Left cardiac atrium (tissue), 4 donors: ENCODE data around the gene ADCY4. TPM values are rescaled to one million over a fixed set of nuclear protein-coding genes. Genes with fewer than 3 reads are reported as not detected.
"Not testable (repeated sequence)": the region's sequence is repeated elsewhere in the genome, so short reads cannot be mapped to it uniquely, and the experiment has no call there.

ENCODE experiments used
- ATAC-seq, 2 donors: fragments of 200-7000 bp; cut with Tn5 transposase; one replicate each; pipeline ENCODE4 v1.9.1; 2020; ENCODE audit warnings: mild to moderate bottlenecking in 2 of 2, moderate library complexity in 2 of 2
- DNase-seq: peaks from one replicate; pipeline ENCODE4 v3.0.0-alpha.2; 2020
- intact Hi-C, 2 donors: fragments of 100-400 bp; cut with DNase I; formaldehyde crosslinking; loops; one replicate each; pipeline versions ENCODE4 v1.14.1 to v1.15.1; 2022 to 2023
- total RNA-seq, 2 donors: library from RNA; stranded (reverse); fragmentation: NEBNext Ultra II Directional; extraction: Animal tissue kit (Norgen Biotek cat#: 25700); gene quantifications; one replicate each; pipeline ENCODE4 v1.2.1, GENCODE V29; 2021
- donor health status: DM: no; HTN: yes; CAD: no.
- donor health status: DM: no; HTN: yes; CAD: no; lungs with severe emphysema.
- donor health status: DM: yes; HTN: yes; CAD: no.
- donor health status: Dilated cardiomyopathy.

ADCY4 gene
- total RNA-seq, 2 donors from 2014 or later = 19.2 to 43.9 TPM

- DNase-seq = no peak
- no peak for ATAC-seq
- intact Hi-C loops = loop anchor here (2.0 to 5.0 kb wide), 3 partner anchors 34 to 64 kb away; no protein-coding TSS in a partner anchor
These were observed 33.3 kb upstream of the ADCY4 start for GRCh38 chr14:24368212-24368561.

- DNase-seq = peak; percentile 84
- intact Hi-C loops = loop anchor here (2.0 to 5.0 kb wide), 3 partner anchors 35 to 65 kb away; no protein-coding TSS in a partner anchor
- ATAC-seq = peak; percentile 29 to 42
These were observed 32.8 kb upstream of the ADCY4 start, which contains the start of gene NFATC4 for GRCh38 chr14:24367514-24368211. TSS of gene NFATC4 (plus strand) at chr14:24368184. CDS start at chr14:24368341, 157 bp downstream.

- ATAC-seq = peak; percentile 54 to 81
- intact Hi-C loops = loop anchor here (5.0 kb wide), 2 partner anchors 35 to 65 kb away; no protein-coding TSS in a partner anchor
- DNase-seq = peak; percentile 89
These were observed 32.0 kb upstream of the ADCY4 start for GRCh38 chr14:24366721-24367513.

- peak in 1 of 2 donors; percentile 82 for ATAC-seq
- DNase-seq = no peak
- intact Hi-C loops = loop anchor here (5.0 kb wide), 2 partner anchors 36 to 66 kb away; no protein-coding TSS in a partner anchor
These were observed 31.5 kb upstream of the ADCY4 start for GRCh38 chr14:24366413-24366720.

GRCh38 chr14:24365600-24366412, 30.9 kb upstream of the ADCY4 start:
- DNase-seq (peak; percentile 90), ATAC-seq (peak; percentile 42 to 48)
- intact Hi-C loops = loop anchor here (5.0 kb wide), 2 partner anchors 36 to 66 kb away; no protein-coding TSS in a partner anchor

- ATAC-seq (no peak), DNase-seq (no peak)
- intact Hi-C loops = loop anchor here (5.0 kb wide), 2 partner anchors 37 to 67 kb away; no protein-coding TSS in a partner anchor
These were observed 30.0 kb upstream of the ADCY4 start for GRCh38 chr14:24364841-24365240.

- ATAC-seq (no peak), DNase-seq (no peak)
- intact Hi-C loops = no loop called here
These were observed 28.5 kb upstream of the ADCY4 start for GRCh38 chr14:24363401-24363800.

GRCh38 chr14:24362241-24362960, 27.5 kb upstream of the ADCY4 start:
- intact Hi-C loops = no loop called here
- no peak for DNase-seq
- no peak for ATAC-seq

GRCh38 chr14:24361326-24361725, 26.5 kb upstream of the ADCY4 start:
- intact Hi-C loops = no loop called here
- DNase-seq (no peak), ATAC-seq (no peak)

GRCh38 chr14:24360281-24360680, 25.4 kb upstream of the ADCY4 start:
- ATAC-seq (no peak), DNase-seq (no peak)
- intact Hi-C loops = no loop called here

- ATAC-seq (no peak), DNase-seq (no peak)
- intact Hi-C loops = no loop called here
These were observed 21.3 kb upstream of the ADCY4 start for GRCh38 chr14:24356208-24356607.

GRCh38 chr14:24355009-24355408, 20.1 kb upstream of the ADCY4 start:
- no peak for ATAC-seq
- intact Hi-C loops = no loop called here
- DNase-seq = no peak

GRCh38 chr14:24354482-24354825, 19.6 kb upstream of the ADCY4 start:
- intact Hi-C loops, DNase-seq, ATAC-seq: not testable (repeated sequence)

GRCh38 chr14:24353559-24354481, 18.9 kb upstream of the ADCY4 start:
- peak in 1 of 2 donors; percentile 55 for ATAC-seq
- no peak for DNase-seq
- intact Hi-C loops = no loop called here

GRCh38 chr14:24351517-24351916, 16.6 kb upstream of the ADCY4 start:
- DNase-seq (no peak), ATAC-seq (peak; percentile 70 to 74)
- intact Hi-C loops = no loop called here

- intact Hi-C loops = no loop called here
- ATAC-seq (no peak), DNase-seq (no peak)
These were observed 14.9 kb upstream of the ADCY4 start for GRCh38 chr14:24349742-24350141.

- ATAC-seq (no peak), DNase-seq (no peak)
- intact Hi-C loops = no loop called here
These were observed 13.3 kb upstream of the ADCY4 start for GRCh38 chr14:24348186-24348585.

GRCh38 chr14:24347134-24347533, 12.3 kb upstream of the ADCY4 start:
- ATAC-seq (no peak), DNase-seq (no peak)
- intact Hi-C loops = no loop called here
